SK-N-MC (cell line): Measurements from ENCODE around the gene GRIA1.

Experiments used
- DNase-seq: peaks from one replicate; pipeline ENCODE4 v3.0.0-alpha.2; 2011; ENCODE audit warnings: low read depth, low spot score
- H3K27ac ChIP-seq: fragments of 200-600 bp; sonication (generic); 2 replicates; pipeline ENCODE4 v1.5.1; 2016; ENCODE audit warnings: mixed run types
- H3K36me3 ChIP-seq: fragments of 200-600 bp; sonication (generic); 2 replicates; pipeline ENCODE4 v1.6.1; 2017; ENCODE audit warnings: antibody characterized with exemption, low read length, mixed read lengths; ENCODE audit not compliant: insufficient read depth
- H3K4me3 ChIP-seq: fragments of 200-600 bp; sonication (generic); 2 replicates; pipeline ENCODE4 v1.5.1; 2016
- H3K9ac ChIP-seq: fragments of 200-600 bp; sonication (generic); 2 replicates; pipeline ENCODE4 v1.8.0; 2017; ENCODE audit warnings: mixed run types, mixed read lengths; ENCODE audit not compliant: insufficient read length
- H3K9me3 ChIP-seq: fragments of 200-600 bp; sonication (generic); 2 replicates; pipeline ENCODE4 v1.6.1; 2017; ENCODE audit warnings: low read depth, mild to moderate bottlenecking, antibody characterized with exemption, low read length, moderate library complexity, mixed read lengths
- EZH2 ChIP-seq: fragments of 200-600 bp; sonication (generic); IDR thresholded peaks from one replicate; pipeline ENCODE4 v1.6.1; 2017; ENCODE audit warnings: antibody characterized with exemption
- FOXP2 ChIP-seq: optimal IDR thresholded peaks from 2 replicates; pipeline ENCODE3; 2011; ENCODE audit warnings: mild to moderate bottlenecking, moderate library complexity; ENCODE audit not compliant: insufficient read depth; ENCODE audit errors: extremely low read length, control extremely low read depth
- POLR2AphosphoS5 ChIP-seq: IDR thresholded peaks from 2 replicates; pipeline ENCODE4 v1.6.1; 2012; ENCODE audit warnings: mild to moderate bottlenecking, low read depth, low read length, borderline replicate concordance

The GRIA1 gene

DNA sequence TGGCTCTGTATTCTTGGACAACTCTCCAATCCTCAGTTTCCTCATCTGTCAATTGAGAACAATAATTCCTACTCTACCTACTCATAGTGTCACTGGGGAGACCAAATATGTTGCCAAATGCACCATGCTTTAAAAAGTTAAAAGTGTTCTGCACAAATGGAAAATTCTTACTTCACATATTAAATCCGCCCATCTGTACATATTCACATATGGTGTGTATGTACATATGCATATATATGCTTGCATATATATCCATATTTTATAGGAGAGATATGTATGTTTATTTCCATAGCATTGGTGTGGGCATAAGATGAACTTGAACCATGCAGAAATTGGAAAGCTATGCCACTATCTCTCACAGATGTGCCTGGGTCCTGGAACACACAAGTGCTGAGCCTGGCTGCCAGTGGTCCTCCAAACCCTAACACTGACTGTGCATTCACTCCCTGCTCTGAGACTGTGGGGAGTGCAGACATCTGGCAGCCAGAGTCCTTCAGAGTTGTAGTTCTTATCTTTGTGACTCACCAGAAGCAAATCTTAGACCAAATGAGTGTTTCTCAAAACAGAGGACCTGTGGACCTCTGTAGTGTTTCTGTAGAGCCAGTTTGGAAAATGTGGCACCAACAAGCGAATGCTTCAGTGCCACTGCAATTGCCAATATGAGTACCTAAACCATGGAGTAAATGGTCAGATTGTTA lies 168.7 kb downstream of the GRIA1 start:
- TF ChIP-seq EZH2 (no peak), POLR2AphosphoS5 (no peak), FOXP2 (no peak)
- no peak overlapping the region for H3K4me3 ChIP-seq
- no peaks in the 10 kb centered on the region for H3K36me3 ChIP-seq
- no peak for DNase-seq
- H3K9me3 ChIP-seq, result no peaks in the 10 kb centered on the region
- H3K27ac ChIP-seq, result no peak overlapping the region
- no peak overlapping the region for H3K9ac ChIP-seq

DNA sequence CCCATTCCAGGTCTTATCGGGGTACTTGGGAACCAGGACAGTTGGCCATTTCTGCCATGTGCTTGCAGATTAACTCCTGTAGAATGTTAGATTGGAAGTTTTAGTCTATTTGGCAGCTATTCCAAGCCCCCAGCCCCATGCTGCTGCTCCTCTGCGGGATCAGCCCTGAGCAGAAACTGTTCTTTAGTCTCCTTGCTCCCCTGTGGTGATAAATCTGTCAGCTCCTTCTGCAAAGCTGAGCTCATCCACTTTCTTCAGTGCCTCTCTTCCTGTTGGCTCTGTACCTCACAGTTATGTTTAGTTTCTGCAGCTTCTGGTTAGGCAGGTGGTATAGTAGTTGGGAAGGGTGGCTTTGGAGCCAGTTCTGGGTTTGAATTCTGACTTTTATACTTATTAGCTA lies 170.4 kb downstream of the GRIA1 start:
- DNase-seq, result no peak
- no peak overlapping the region for H3K9ac ChIP-seq
- H3K27ac ChIP-seq, result no peak overlapping the region

DNA sequence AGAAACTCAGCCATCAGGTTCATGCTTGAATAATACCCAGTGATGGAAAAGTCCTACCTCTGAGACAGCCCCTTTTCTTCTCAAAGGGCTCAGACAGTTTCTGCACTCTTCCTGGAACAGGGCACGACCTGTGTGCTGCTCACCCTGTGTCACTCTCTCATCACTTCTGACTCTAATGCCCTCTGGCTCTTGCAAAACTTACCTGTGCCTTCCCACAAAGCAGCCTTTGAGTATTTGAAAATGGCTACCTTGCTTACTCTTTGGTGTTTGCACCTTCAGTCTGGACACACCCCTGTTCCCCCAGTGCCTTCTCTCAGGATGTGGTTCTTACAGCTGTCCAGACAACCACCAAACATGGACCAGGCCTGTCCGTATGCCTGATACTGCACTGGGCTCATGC lies 171.4 kb downstream of the GRIA1 start:
- no peak overlapping the region for H3K4me3 ChIP-seq
- no peaks in the 10 kb centered on the region for H3K36me3 ChIP-seq
- no peak overlapping the region for H3K9ac ChIP-seq
- DNase-seq, result no peak
- H3K9me3 ChIP-seq, result no peaks in the 10 kb centered on the region
- no peak for TF ChIP-seq EZH2
- TF ChIP-seq POLR2AphosphoS5, result no peak
- TF ChIP-seq FOXP2, result no peak
- H3K27ac ChIP-seq, result no peak overlapping the region

More for the DNA sequence above, 170.4 kb downstream of the GRIA1 start:
- H3K9me3 ChIP-seq, result no peaks in the 10 kb centered on the region
- TF ChIP-seq FOXP2, result no peak
- TF ChIP-seq EZH2, result no peak
- no peak for TF ChIP-seq POLR2AphosphoS5
- H3K4me3 ChIP-seq, result no peak overlapping the region
- no peaks in the 10 kb centered on the region for H3K36me3 ChIP-seq

DNA sequence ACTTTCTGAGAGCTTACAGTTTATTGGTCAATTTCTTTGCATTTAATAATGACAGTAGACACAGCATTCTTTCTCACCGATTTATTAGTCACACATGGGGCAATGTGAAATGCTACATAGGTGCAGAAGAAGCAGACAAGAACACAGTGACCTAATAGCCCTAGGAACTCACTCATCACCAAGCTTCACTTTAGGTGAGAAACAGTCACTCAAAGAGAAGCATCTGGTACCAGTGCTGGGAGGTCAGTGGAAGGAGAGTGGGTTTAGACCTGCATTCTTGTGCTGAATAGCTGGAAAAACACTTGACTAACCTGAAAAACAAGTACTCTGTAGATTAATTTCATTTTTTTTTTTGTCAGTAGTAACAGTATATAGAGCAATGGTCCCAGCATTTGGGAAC lies 179.6 kb downstream of the GRIA1 start:
- DNase-seq, result no peak
- TF ChIP-seq EZH2 (no peak), POLR2AphosphoS5 (no peak)
- H3K9ac ChIP-seq, result no peak overlapping the region
- no peak overlapping the region for H3K27ac ChIP-seq
- no peak overlapping the region for H3K4me3 ChIP-seq
- H3K9me3 ChIP-seq, result no peaks in the 10 kb centered on the region
- no peaks in the 10 kb centered on the region for H3K36me3 ChIP-seq

DNA sequence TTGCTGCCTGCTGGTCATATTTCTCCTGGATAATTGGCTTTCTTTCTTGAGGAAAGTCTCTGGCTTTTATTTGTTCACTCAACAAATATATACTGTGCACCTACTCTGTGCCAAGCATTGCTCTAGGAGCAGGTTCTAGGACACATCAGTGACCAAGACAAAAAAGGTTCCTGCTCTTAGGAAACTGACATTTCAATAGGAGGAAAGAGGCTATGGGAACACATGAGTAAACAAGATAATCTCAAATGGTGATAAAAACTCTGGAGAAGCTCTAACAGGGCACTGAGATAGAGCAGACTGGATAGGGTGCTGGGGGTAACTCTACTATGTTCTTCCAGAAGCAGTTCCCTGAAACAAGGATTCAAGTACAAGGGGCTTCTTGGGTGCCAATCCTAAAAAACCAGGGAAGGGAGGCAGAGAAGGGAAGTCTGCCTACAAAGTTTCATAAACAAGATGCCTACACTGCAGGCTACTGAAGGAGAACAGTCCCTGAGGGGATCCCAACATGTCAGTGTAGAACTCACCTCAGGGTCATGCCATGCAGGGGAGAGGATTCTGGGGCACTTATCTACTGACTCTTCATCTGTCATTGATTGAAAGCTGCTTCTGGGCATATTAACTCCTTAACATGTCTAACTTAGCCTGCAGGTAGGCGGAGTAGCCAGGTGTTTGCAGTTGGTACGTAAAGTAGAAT lies 181.3 kb downstream of the GRIA1 start:
- Histone ChIP-seq H3K36me3 (no peaks in the 10 kb centered on the region), H3K9me3 (no peaks in the 10 kb centered on the region), H3K4me3 (no peak overlapping the region), H3K9ac (no peak overlapping the region), H3K27ac (no peak overlapping the region)
- TF ChIP-seq EZH2, result no peak
- no peak for TF ChIP-seq POLR2AphosphoS5
- no peak for TF ChIP-seq FOXP2
- no peak for DNase-seq

DNA sequence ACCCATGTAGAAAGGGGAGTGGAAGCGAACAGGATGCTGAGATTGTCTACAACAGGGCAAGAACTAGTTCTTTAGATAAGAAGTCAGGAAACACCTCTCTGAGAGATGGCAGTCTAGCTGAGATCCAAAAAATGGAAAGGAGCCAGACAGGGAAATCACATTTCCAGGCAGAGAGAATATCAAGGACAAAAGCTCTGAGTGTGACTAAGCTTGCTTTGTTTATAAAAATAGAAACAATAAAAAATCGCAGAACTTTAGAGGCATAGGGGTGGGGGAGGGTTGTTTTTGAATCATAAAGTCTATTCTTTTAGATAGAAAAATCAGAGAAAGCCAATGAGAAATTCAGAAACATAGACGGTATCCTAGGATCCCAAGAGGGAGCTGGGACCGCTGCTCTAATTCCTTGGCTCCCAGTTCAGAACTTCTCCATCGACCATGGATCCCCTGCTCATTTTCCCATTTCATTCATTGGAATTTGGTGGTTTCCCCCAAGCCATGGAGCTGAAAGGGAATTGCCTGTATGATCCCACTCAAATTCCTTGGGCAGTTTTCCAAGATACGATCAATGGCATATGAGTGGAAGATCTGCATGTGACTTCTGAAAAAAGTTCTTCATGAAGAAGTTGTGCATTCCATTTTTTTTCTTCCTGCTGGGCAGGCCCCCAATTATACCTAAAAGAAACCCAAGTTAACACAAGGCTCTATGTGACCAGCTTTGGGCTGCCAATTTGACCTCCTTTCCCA lies 182.0 kb downstream of the GRIA1 start:
- no peaks in the 10 kb centered on the region for H3K9me3 ChIP-seq
- DNase-seq, result no peak
- H3K27ac ChIP-seq, result no peak overlapping the region
- H3K4me3 ChIP-seq, result no peak overlapping the region
- no peak overlapping the region for H3K9ac ChIP-seq
- no peak for TF ChIP-seq POLR2AphosphoS5
- H3K36me3 ChIP-seq, result no peaks in the 10 kb centered on the region

DNA sequence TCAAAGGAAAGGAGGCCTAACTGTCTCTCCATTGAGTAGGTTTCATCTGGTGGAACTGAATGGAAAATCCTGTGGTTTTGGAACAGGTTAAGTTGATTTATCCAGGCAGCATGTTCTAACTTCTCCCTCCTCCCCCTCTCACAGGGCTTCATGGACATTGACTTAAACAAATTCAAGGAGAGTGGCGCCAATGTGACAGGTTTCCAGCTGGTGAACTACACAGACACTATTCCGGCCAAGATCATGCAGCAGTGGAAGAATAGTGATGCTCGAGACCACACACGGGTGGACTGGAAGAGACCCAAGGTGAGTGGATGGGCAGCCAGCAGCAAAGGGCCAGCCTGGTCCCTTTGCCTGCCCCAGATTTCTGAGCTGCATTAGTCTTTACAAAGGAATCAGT lies 183.9 kb downstream of the GRIA1 start:
- DNase-seq, result no peak
- TF ChIP-seq FOXP2, result no peak
- TF ChIP-seq EZH2, result no peak
- TF ChIP-seq POLR2AphosphoS5, result no peak
- H3K4me3 ChIP-seq, result no peak overlapping the region
- H3K9me3 ChIP-seq, result no peaks in the 10 kb centered on the region
- no peak overlapping the region for H3K9ac ChIP-seq
- H3K36me3 ChIP-seq, result no peaks in the 10 kb centered on the region
- no peak overlapping the region for H3K27ac ChIP-seq

DNA sequence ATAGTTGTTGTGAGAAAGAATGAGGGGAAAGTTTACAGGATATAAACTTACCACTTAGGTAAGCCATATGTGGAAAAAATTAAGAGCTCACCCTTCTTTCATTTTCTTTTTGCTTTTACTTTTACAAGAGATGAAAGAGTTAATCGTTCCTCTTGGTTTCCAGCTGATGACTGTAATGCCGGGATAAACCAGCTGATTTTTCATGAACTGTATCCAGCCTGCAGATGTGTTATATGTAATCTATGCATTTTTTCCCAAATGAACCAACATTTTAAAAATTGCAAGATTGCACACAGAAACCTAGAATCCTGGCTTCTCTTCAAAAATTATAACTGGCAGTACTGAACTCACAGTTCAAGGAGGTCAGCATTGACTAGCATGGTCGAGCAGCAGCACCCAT lies 185.9 kb downstream of the GRIA1 start:
- Histone ChIP-seq H3K4me3 (no peak overlapping the region), H3K36me3 (no peaks in the 10 kb centered on the region), H3K9ac (no peak overlapping the region), H3K9me3 (no peaks in the 10 kb centered on the region), H3K27ac (no peak overlapping the region)
- DNase-seq, result no peak
- TF ChIP-seq POLR2AphosphoS5, result no peak
- no peak for TF ChIP-seq EZH2
- no peak for TF ChIP-seq FOXP2
